NK-92 (cell line): ENCODE data around the gene NUSAP1.
"Not testable (repeated sequence)": the region's sequence is repeated elsewhere in the genome, so short reads cannot be mapped to it uniquely, and the experiment has no call there.

Source experiments
- DNase-seq: peaks from one replicate; lab custom pipeline; 2025; ENCODE audit not compliant: unreplicated experiment; lab: John Stamatoyannopoulos, UW

NUSAP1 gene

DNA sequence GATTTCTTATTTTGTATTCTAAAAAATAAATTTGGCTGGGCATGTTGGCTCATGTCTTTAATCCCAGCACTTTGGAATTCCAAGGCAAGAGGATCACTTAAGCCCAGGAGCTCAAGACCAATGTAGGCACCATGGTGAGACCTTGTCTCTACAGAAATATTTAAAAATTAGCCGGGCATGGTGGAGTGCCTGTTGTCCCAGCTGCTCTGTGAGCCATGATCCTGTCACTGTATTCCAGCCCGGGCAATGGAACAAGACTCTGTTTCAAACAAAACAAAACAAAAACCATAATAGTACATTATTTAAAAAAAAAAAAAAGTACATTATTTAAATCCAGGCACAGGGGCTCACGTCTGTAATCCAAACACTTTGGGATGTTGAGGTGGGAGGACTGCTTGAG is 78.8 kb downstream of the NUSAP1 start:
- no peak for DNase-seq

DNA sequence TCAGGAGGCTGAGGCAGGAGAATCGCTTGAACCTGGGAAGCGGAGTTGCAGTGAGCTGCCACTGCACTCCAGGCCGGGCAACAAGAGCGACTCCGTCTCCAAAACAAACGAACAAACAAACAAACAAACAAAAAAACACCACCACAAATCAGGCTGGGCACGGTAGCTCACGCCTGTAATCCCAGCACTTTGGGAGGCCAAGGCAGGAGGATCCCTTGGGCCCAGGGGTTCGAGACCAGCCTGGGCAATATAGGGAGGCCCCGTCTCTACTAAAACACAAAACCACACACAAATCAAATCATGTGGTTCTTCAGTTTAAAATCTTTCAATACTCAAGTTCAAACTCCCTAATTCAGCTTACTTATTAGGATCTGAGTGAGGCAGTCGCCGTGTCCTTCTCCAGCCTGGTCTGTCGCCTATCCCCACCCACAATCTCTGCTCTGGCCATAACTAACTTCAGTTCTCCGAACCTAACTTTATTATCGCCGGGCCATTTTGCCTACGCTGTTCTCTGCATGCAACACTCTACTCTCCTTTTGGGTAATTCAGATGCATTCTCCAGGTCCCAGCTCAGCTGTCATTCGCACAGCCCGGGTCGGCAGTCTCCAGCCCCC is 83.6 kb downstream of the NUSAP1 start:
- no peak for DNase-seq

DNA sequence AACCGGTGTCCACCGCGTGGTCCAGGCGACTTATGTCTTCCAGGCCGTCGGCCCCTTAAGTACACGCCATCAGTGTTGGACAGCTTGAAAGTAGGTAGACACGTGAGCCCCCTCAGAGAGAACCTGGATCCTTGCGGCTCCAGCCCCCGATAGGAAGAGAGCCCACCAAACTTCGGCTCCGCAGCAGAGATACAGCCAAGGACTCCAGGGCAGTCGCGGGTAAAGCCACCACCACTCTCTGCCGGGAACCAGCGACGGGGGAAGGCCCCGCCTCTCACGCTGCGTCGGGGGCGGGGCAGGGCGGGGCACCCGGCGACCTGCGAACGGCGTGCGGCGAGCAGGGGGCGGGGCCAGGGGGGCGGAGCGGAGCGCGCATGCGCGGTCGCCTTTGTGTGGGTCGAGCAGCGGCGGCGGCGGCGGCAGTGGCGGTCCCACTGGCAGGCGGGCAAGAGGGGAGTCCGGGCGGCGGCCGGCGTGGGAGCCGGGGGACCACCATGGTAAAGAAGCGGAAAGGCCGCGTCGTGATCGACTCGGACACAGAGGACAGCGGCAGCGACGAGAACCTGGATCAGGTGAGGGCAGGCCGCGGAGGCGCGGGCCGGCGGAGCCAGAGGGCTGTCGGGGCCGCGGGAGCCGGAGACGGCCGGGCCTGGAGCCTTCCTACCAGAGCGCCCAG is 84.2 kb downstream of the NUSAP1 start, which contains the start of gene RTF1:
Gene RTF1 (plus strand): TSS at position 354 of the 676 bp plus-strand sequence. CDS start 21 bp downstream, at position 375.
- DNase-seq = peak; percentile 70

- DNase-seq = no peak
These were observed 84.9 kb downstream of the NUSAP1 start for GRCh38 chr15:41417418-41418195.

- DNase-seq = no peak
These were observed 91.4 kb downstream of the NUSAP1 start for GRCh38 chr15:41423979-41424659.

DNA sequence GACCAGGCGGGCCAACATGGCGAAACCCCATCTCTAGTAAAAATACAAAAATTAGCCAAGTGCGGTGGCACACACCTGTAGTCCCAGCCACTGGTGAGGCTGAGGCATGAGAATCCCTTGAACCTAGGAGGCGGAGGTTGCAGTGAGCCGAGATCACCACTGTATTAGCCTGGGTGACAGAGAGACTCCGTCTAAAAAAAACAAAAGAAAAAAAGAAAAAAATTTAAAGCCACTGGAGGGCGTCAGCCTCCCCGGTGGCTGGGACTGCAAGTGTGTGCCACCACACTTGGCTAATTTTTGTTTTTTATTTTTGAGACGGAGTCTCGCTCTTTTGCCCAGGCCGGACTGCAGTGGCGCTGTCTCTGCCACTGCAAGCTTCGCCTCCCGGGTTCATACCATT is 92.1 kb downstream of the NUSAP1 start:
- no peak for DNase-seq

GRCh38 chr15:41425907-41426306 is 93.2 kb downstream of the NUSAP1 start:
- not testable (repeated sequence) for DNase-seq

DNA sequence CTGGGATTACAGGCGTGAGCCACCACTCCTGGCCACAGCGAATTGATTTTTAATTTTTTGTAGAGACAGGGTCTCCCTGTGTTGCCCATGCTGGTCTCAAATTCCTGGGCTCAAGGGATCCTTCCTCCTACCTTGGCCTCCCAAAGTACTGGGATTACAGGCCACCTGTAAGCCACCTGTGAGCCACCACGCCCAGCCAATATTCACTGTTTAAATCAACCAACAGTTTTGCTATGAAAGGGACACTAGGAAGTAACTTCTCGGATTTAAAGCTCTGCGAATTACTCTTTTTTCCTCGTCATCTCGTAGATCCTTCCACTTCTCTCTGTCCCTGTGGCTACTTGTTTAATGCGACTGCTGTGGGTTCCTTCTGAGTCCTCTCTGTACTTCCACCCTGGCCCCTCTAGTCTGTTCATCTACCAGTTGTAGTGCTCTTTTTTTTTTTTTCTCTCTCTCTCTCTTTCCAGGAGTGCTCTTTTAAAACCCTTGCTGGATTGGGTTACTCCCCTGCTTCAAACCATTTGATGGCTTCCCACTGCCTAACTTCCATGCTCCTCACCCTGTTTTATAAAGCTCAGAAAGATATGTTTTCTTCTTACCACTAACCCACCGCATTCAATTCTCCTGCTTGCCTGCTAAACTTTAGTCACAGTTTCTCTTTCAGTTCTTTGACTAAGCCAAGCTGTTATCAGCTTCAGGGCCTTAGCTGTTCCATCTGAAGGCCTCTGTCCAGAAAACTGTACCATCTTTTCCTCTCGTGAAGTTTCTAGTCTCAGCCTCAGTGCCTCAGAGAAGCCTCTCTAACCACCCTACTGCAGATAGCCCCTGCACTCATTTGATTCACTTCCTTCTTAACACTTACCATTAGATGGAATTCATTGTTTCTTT is 96.6 kb downstream of the NUSAP1 start:
- DNase-seq = no peak
